Hepatocyte (in vitro differentiated cells): ENCODE measurements around the gene SAMMSON. TPM values are rescaled to one million over a fixed set of nuclear protein-coding genes. Genes with fewer than 3 reads are reported as not detected.

ENCODE experiments used
- DNase-seq: peaks from one replicate; pipeline ENCODE4 v3.0.0-alpha.2; 2016; ENCODE audit warnings: low spot score
- H2AFZ ChIP-seq: fragments of 200-600 bp; sonication (generic); 2 replicates; pipeline ENCODE4 v1.6.0; 2016; ENCODE audit warnings: antibody characterized with exemption, mild to moderate bottlenecking
- H3K27ac ChIP-seq: fragments of 200-600 bp; sonication (generic); 2 replicates; pipeline ENCODE4 v1.5.1; 2016; ENCODE audit warnings: mild to moderate bottlenecking
- H3K27me3 ChIP-seq: fragments of 200-600 bp; sonication (generic); 2 replicates; pipeline ENCODE4 v1.6.1; 2016
- H3K36me3 ChIP-seq: fragments of 200-600 bp; sonication (generic); replicated peaks from 2 replicates; pipeline ENCODE4 v1.5.1; 2016; ENCODE audit warnings: low read depth; ENCODE audit not compliant: insufficient read depth
- H3K4me1 ChIP-seq: fragments of 200-600 bp; sonication (generic); 2 replicates; pipeline ENCODE4 v1.5.1; 2016; ENCODE audit warnings: mild to moderate bottlenecking, moderate library complexity; ENCODE audit not compliant: insufficient read depth
- H3K4me2 ChIP-seq: fragments of 200-600 bp; sonication (generic); 2 replicates; pipeline ENCODE4 v1.6.0; 2016
- H3K4me3 ChIP-seq: fragments of 200-600 bp; sonication (generic); 2 replicates; pipeline ENCODE4 v1.5.1; 2016; ENCODE audit warnings: mild to moderate bottlenecking
- H3K79me2 ChIP-seq: fragments of 200-600 bp; sonication (generic); 2 replicates; pipeline ENCODE4 v1.6.0; 2017; ENCODE audit warnings: mild to moderate bottlenecking
- H3K9me2 ChIP-seq: fragments of 200-600 bp; sonication (generic); replicated peaks from 2 replicates; pipeline ENCODE4 v1.6.0; 2017; ENCODE audit warnings: mild to moderate bottlenecking; ENCODE audit not compliant: insufficient read depth
- H3K9me3 ChIP-seq: fragments of 200-600 bp; sonication (generic); 2 replicates; pipeline ENCODE4 v1.5.1; 2016; ENCODE audit warnings: low read depth, mild to moderate bottlenecking
- H4K20me1 ChIP-seq: fragments of 200-600 bp; sonication (generic); 2 replicates; pipeline ENCODE4 v1.6.0; 2016; ENCODE audit warnings: mild to moderate bottlenecking; ENCODE audit not compliant: insufficient read depth, poor library complexity, severe bottlenecking
- CTCF ChIP-seq: fragments of 200-600 bp; sonication (generic); IDR thresholded peaks from 2 replicates; pipeline ENCODE4 v1.5.1; 2016; ENCODE audit warnings: antibody characterized with exemption, mild to moderate bottlenecking; ENCODE audit not compliant: poor library complexity
- EZH2 ChIP-seq: fragments of 200-600 bp; sonication (generic); IDR thresholded peaks from 2 replicates; pipeline ENCODE4 v1.6.1; 2016; ENCODE audit warnings: antibody characterized with exemption, mild to moderate bottlenecking, borderline replicate concordance
- EZH2phosphoT487 ChIP-seq: fragments of 200-600 bp; sonication (generic); IDR thresholded peaks from one replicate; pipeline ENCODE4 v1.6.1; 2018; ENCODE audit warnings: antibody characterized with exemption, mild to moderate bottlenecking, low read depth, moderate library complexity; ENCODE audit not compliant: unreplicated experiment, severe bottlenecking
- WGBS: methylation state at CpG from one replicate; pipeline ENCODE4 v1.1.6; 2016; ENCODE audit warnings: low lambda C conversion rate; ENCODE audit errors: missing lambda C conversion rate; 5-methylcytosine and 5-hydroxymethylcytosine counted together
- polyA plus RNA-seq: library from polyadenylated mRNA; unstranded; fragments of >200 nt; fragmentation: Nextera tagmentation; extraction: Ambion mirVana; gene quantifications from 2 replicates; pipeline ENCODE4 v1.2.1, GENCODE V29; 2016
- total RNA-seq: library from RNA; depleted of rRNA; stranded (reverse); fragments of >200 nt; gene quantifications from 2 replicates; pipeline ENCODE4 v1.2.3, GENCODE V29; 2014

The SAMMSON gene
- total and polyA plus RNA-seq, 2 experiments from 2014 or later = 0.10 TPM; not detected in 1

GRCh38 chr3:70111411-70111810 lies 111.9 kb downstream of the SAMMSON start:
- no peak overlapping the region for H3K4me3 ChIP-seq
- H4K20me1 ChIP-seq = no peaks in the 10 kb centered on the region
- no peaks in the 10 kb centered on the region for H3K79me2 ChIP-seq
- H3K4me1 ChIP-seq = no peaks in the 10 kb centered on the region
- no peak for DNase-seq
- no peaks in the 10 kb centered on the region for H3K36me3 ChIP-seq
- WGBS = 74% methylated on average over 1 of the region's 1 CpG
- H3K9me2 ChIP-seq = no peaks in the 10 kb centered on the region
- H3K27ac ChIP-seq = no peak overlapping the region
- no peak overlapping the region for H2AFZ ChIP-seq
- H3K9me3 ChIP-seq = no peaks in the 10 kb centered on the region
- TF ChIP-seq EZH2phosphoT487 (no peak), CTCF (no peak), EZH2 (no peak)
- H3K27me3 ChIP-seq = no peaks in the 10 kb centered on the region
- H3K4me2 ChIP-seq = no peak overlapping the region

GRCh38 chr3:70112751-70113150 lies 113.2 kb downstream of the SAMMSON start:
- H3K27ac ChIP-seq = no peak overlapping the region
- no peaks in the 10 kb centered on the region for H4K20me1 ChIP-seq
- no peak overlapping the region for H3K4me3 ChIP-seq
- H3K4me1 ChIP-seq = no peaks in the 10 kb centered on the region
- H3K79me2 ChIP-seq = no peaks in the 10 kb centered on the region
- H2AFZ ChIP-seq = no peak overlapping the region
- no peak for TF ChIP-seq EZH2
- no peak for TF ChIP-seq EZH2phosphoT487
- no peak for TF ChIP-seq CTCF
- no peaks in the 10 kb centered on the region for H3K36me3 ChIP-seq
- H3K4me2 ChIP-seq = no peak overlapping the region
- H3K27me3 ChIP-seq = no peaks in the 10 kb centered on the region
- WGBS = 85% methylated on average over 3 of the region's 3 CpGs
- no peaks in the 10 kb centered on the region for H3K9me3 ChIP-seq
- no peaks in the 10 kb centered on the region for H3K9me2 ChIP-seq
- no peak for DNase-seq

- Histone ChIP-seq H4K20me1 (no peaks in the 10 kb centered on the region), H3K36me3 (no peaks in the 10 kb centered on the region), H2AFZ (no peak overlapping the region), H3K4me2 (no peak overlapping the region), H3K27ac (no peak overlapping the region), H3K9me3 (no peaks in the 10 kb centered on the region), H3K27me3 (no peaks in the 10 kb centered on the region), H3K9me2 (no peaks in the 10 kb centered on the region), H3K4me1 (no peaks in the 10 kb centered on the region), H3K79me2 (no peaks in the 10 kb centered on the region), H3K4me3 (no peak overlapping the region)
- 89% methylated on average over 1 of the region's 1 CpG for WGBS
- DNase-seq = no peak
- TF ChIP-seq CTCF (no peak), EZH2phosphoT487 (no peak), EZH2 (no peak)
Observed at GRCh38 chr3:70114431-70114830, 114.9 kb downstream of the SAMMSON start.

- no peak overlapping the region for H3K4me3 ChIP-seq
- TF ChIP-seq CTCF (no peak), EZH2 (no peak), EZH2phosphoT487 (no peak)
- H2AFZ ChIP-seq = no peak overlapping the region
- H3K9me3 ChIP-seq = no peaks in the 10 kb centered on the region
- no peaks in the 10 kb centered on the region for H3K4me1 ChIP-seq
- H3K27me3 ChIP-seq = no peaks in the 10 kb centered on the region
- no peaks in the 10 kb centered on the region for H3K9me2 ChIP-seq
- DNase-seq = no peak
- no peak overlapping the region for H3K27ac ChIP-seq
- no peaks in the 10 kb centered on the region for H3K36me3 ChIP-seq
- H3K4me2 ChIP-seq = no peak overlapping the region
- no peaks in the 10 kb centered on the region for H4K20me1 ChIP-seq
- H3K79me2 ChIP-seq = no peaks in the 10 kb centered on the region
- 85% methylated on average over 2 of the region's 2 CpGs for WGBS
Observed at GRCh38 chr3:70119879-70120278, 120.3 kb downstream of the SAMMSON start.
